Measurements from ENCODE around the gene FPR3.

The FPR3 gene

GRCh38 chr19:51793994-51794393 is 963 bp upstream of the FPR3 start:
- TF ChIP-seq CTCF (IDR thresholded peaks at IDR 0.05) (no peak), ZFX (IDR thresholded peaks at IDR 0.05; ENCODE audit: borderline replicate concordance) (no peak)
- no peak overlapping the region for H3K27ac ChIP-seq

- TF ChIP-seq ZFX (IDR thresholded peaks at IDR 0.05; ENCODE audit: borderline replicate concordance) (no peak), CTCF (IDR thresholded peaks at IDR 0.05) (no peak)
- H3K27ac ChIP-seq, result no peak overlapping the region
These were observed 1.3 kb downstream of the FPR3 start for GRCh38 chr19:51796195-51796679.

GRCh38 chr19:51797480-51797879 is 2.5 kb downstream of the FPR3 start:
- no peak overlapping the region for H3K27ac ChIP-seq
- no peak for TF ChIP-seq ZFX (IDR thresholded peaks at IDR 0.05; ENCODE audit: borderline replicate concordance)
- TF ChIP-seq CTCF (IDR thresholded peaks at IDR 0.05), result no peak

GRCh38 chr19:51798062-51798461 is 3.1 kb downstream of the FPR3 start:
- no peak overlapping the region for H3K27ac ChIP-seq
- no peak for TF ChIP-seq ZFX (IDR thresholded peaks at IDR 0.05; ENCODE audit: borderline replicate concordance)
- TF ChIP-seq CTCF (IDR thresholded peaks at IDR 0.05), result no peak

- H3K27ac ChIP-seq, result no peak overlapping the region
- TF ChIP-seq ZFX (IDR thresholded peaks at IDR 0.05; ENCODE audit: borderline replicate concordance) (no peak), CTCF (IDR thresholded peaks at IDR 0.05) (no peak)
These were observed 4.2 kb downstream of the FPR3 start for GRCh38 chr19:51799034-51799773.

- TF ChIP-seq ZFX (IDR thresholded peaks at IDR 0.05; ENCODE audit: borderline replicate concordance) (no peak), CTCF (IDR thresholded peaks at IDR 0.05) (no peak)
- no peak overlapping the region for H3K27ac ChIP-seq
These were observed 5.0 kb downstream of the FPR3 start for GRCh38 chr19:51799774-51800472.
